Stimulated activated naive CD8-positive, alpha-beta T cell treated with anti-CD3 and anti-CD28 coated beads, Interleukin-15, Interleukin-2, amounts not matched to agents 100 ng/mL and 50 ng/mL, for 24 hours (primary cell): ENCODE results near the gene GZMM.

Experiments used
- H3K27ac Mint-ChIP-seq: one replicate; pipeline ENCODE4 v1.8.0; 2021; ENCODE audit warnings: mild to moderate bottlenecking, mixed read lengths
- H3K27me3 Mint-ChIP-seq: one replicate; pipeline ENCODE4 v1.8.0; 2021; ENCODE audit warnings: mixed read lengths
- H3K36me3 Mint-ChIP-seq: one replicate; pipeline ENCODE4 v1.8.0; 2021; ENCODE audit warnings: low read depth, mixed read lengths
- H3K4me1 Mint-ChIP-seq: one replicate; pipeline ENCODE4 v1.8.0; 2021; ENCODE audit warnings: low read depth, mixed read lengths
- H3K4me3 Mint-ChIP-seq: one replicate; pipeline ENCODE4 v1.8.0; 2021; ENCODE audit warnings: mild to moderate bottlenecking, mixed read lengths
- H3K9me3 Mint-ChIP-seq: one replicate; pipeline ENCODE4 v1.8.0; 2021; ENCODE audit warnings: mixed read lengths

The GZMM gene

DNA sequence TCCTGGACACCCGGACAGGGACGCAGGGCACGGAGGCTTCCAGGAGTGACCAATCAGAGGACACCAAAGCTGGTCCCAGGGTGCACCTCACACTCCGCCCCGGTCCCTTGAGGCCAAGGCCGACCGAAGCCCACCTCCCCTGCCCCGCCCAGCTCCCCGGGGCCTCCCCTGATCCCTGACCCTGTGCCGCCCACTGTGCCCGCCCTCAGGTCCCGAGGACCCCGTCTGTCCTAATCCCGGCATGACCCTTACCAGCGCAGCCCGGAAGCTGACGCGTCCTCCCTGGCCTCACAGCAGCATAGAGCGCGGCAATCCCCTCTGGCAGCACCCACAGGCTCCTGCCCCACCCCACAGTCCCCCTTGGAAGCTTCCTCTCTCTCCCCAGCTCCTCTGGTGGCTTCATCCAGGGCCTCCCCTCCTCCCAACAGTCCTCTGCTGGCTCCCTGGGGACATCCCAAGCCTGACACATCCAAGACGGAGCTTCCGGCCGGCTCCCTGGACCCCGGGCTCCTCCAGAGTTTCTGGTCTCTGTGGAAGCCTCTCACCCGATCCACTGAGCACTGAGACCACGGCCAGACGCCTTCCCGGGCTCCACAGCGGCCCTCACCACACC lies 19.7 kb upstream of the GZMM start:
- Mint-ChIP-seq H3K4me3 (no peak overlapping the region), H3K36me3 (no peaks in the 10 kb centered on the region), H3K9me3 (no peaks in the 10 kb centered on the region), H3K27ac (no peak overlapping the region), H3K4me1 (no peaks in the 10 kb centered on the region), H3K27me3 (peaks cover 7% of the 10 kb centered on the region)

DNA sequence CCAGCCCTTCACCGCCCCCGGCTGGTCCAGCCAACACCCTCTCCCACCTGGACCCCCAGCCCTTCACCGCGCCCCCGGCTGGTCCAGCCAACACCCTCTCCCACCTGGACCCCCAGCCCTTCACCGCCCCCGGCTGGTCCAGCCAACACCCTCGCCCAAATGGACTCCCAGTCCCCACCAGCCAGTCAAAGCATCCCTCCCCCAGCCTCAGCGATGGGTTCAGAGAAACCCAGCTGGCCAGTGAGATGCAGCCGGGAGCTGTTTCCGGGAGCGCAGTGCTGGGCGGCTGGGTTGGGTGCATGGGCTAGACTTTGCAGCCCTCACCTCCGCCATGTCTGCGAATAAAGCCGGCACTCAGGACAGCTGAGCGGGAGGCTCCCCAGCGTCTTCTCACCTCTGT lies 18.8 kb upstream of the GZMM start:
- Mint-ChIP-seq H3K4me1 (peaks cover under 1% of the 10 kb centered on the region), H3K36me3 (no peaks in the 10 kb centered on the region), H3K4me3 (no peak overlapping the region), H3K27ac (no peak overlapping the region), H3K27me3 (peaks cover 7% of the 10 kb centered on the region), H3K9me3 (no peaks in the 10 kb centered on the region)

DNA sequence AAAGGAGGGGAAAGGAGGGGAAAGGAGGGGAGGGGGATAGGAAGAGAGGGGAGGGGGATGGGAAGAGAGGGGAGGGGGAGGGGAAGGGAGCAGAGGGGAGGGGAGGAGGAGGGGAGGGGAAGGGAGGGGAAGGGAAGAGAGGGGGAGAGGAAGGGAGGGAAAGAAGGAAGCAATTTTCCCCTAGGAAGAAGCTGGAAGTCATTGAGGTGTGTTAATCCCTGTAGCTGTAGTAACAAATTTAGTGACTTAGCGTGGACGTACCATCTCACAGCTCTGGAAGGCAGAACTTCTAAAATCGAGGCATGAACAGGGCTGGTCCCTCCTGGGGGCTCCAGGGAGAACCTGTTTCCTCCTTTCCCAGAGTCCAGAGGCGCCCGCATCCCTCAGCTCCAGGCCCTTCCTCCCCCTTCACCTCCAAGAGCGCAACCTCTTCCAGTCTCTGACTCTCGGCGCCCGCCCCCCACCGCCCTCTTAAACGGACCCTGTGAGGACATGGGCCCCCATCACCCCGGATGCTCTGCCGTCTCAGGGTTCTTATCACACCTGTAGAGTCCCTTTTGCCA lies 17.9 kb upstream of the GZMM start:
- Mint-ChIP-seq H3K4me1 (peaks cover 10% of the 10 kb centered on the region), H3K36me3 (no peaks in the 10 kb centered on the region), H3K9me3 (no peaks in the 10 kb centered on the region), H3K4me3 (no peak overlapping the region), H3K27ac (no peak overlapping the region), H3K27me3 (peaks cover 7% of the 10 kb centered on the region)

DNA sequence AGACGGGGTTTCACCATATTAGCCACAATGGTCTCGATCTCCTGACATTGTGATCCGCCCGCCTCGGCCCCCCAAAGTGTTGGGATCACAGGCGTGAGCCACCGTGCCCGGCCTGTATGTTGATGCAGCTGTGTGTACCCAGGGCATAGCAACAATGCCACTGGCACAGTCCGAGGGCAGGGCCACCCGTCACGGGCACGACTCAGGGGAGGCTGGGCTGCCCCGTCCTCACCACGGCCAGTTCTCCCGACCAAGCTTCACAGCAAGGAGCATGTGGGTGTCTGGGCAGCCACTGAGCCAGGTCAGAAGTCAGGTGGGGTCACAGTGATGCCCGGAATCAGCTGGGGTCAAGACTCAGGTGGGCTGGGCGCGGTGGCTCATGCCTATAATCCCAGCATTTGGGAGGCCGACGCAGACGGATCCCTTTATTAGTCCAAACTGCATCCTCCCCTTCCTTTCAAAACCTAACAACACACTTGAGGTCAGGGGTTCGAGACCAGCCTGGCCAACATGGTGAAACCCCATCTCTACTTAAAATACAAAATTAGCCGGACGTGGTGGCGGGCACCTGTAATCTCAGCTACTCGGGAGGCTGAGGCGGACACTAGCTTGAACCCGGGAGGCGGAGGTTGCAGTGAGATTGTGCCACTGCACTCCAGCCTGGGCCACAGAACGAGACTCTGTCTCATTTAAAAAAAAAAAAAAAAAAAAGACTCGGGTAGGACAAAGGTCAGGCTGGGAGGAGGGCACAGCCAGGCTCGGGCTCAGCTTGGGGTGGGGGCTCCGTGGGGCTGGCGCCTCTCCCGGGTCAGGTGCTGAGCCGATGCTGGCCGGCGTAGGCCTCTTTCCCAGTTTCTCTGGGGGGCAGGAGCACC lies 13.5 kb upstream of the GZMM start:
- Mint-ChIP-seq H3K9me3 (no peaks in the 10 kb centered on the region), H3K36me3 (no peaks in the 10 kb centered on the region), H3K27ac (peak overlapping the region; percentile 87), H3K4me3 (peak overlapping the region; percentile 85), H3K4me1 (peaks cover 30% of the 10 kb centered on the region), H3K27me3 (peaks cover 7% of the 10 kb centered on the region)

DNA sequence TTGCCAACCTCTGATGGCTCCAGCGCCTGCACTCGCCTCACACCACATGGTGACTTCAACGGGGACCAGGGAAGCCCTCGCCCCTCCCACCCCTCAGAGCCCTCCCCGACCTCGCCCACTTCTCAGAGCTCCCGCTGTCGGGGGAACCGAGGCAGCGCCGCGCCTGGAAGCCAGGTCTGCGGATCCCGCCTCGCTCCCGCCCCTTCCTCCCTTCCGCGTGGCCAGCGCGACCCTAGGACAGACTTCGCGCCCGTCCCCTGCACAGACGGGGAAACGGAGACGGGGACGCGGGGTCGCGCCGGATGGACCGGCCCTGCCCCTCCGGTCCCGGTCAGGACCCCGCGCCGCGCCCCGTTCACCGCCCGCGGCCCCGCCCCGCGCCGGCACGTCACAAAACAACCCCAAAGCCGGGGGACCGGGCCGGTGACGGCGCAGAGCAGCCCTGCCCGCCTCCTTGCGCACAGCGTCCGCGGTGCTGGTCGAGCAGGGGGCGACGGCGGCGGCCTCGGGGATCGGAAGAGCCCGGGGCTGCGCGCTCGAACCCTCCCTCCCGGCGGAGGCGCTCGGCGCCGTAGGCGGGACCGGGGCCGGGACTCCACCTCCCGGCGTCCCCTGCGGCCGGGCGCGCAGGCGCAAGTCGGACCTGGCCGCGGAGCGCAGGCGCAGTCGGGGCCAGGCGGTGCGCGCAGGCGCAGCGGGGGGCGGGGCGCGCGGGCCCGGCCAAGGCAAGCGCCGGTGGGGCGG lies 12.7 kb upstream of the GZMM start:
- H3K27me3 Mint-ChIP-seq: peaks cover 7% of the 10 kb centered on the region
- no peaks in the 10 kb centered on the region for H3K9me3 Mint-ChIP-seq
- H3K4me1 Mint-ChIP-seq: peaks cover 30% of the 10 kb centered on the region
- peak overlapping the region; percentile 85 for H3K4me3 Mint-ChIP-seq
- H3K36me3 Mint-ChIP-seq: no peaks in the 10 kb centered on the region
- peak overlapping the region; percentile 87 for H3K27ac Mint-ChIP-seq

DNA sequence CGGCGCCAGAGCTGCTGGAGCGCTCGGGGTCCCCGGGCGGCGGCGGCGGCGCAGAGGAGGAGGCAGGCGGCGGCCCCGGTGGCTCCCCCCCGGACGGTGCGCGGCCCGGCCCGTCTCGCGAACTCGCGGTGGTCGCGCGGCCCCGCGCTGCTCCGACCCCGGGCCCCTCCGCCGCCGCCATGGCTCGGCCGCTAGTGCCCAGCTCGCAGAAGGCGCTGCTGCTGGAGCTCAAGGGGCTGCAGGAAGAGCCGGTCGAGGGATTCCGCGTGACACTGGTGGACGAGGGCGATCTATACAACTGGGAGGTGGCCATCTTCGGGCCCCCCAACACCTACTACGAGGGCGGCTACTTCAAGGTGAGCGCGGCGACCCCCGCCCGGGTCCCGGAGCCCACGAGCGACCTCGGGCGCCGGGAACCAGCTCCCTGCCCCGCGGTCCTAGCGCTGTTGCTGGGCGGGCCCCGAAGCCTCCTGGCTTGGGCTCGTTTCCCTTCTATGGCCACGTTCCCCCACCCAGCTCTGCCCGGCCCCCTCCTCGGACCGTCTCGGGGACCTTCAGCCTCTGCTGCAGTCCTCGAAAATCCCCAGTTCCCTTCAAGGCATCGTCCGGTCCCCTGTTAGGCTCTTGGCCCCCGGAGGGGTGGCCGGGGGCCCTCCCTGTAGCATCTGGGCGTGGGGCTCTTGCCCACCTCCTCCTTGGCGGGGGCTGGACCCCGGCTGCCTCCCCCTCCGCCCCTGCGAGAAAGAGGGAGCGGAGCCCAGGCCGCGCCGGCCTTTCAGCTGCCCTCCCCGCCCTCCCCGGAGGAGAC lies 11.9 kb upstream of the GZMM start, which contains the start of gene CDC34:
Gene CDC34 (plus strand): TSS at position 8 of the 808 bp plus-strand sequence. CDS start 172 bp downstream, at position 180.
- H3K4me1 Mint-ChIP-seq: peaks cover 30% of the 10 kb centered on the region
- no peaks in the 10 kb centered on the region for H3K9me3 Mint-ChIP-seq
- H3K4me3 Mint-ChIP-seq: peak within 1 kb of the TSS; percentile 90
- H3K27ac Mint-ChIP-seq: peak within 1 kb of the TSS; percentile 87
- H3K36me3 Mint-ChIP-seq: no peaks in the 10 kb centered on the region
- peaks cover 4% of the 10 kb centered on the region for H3K27me3 Mint-ChIP-seq

DNA sequence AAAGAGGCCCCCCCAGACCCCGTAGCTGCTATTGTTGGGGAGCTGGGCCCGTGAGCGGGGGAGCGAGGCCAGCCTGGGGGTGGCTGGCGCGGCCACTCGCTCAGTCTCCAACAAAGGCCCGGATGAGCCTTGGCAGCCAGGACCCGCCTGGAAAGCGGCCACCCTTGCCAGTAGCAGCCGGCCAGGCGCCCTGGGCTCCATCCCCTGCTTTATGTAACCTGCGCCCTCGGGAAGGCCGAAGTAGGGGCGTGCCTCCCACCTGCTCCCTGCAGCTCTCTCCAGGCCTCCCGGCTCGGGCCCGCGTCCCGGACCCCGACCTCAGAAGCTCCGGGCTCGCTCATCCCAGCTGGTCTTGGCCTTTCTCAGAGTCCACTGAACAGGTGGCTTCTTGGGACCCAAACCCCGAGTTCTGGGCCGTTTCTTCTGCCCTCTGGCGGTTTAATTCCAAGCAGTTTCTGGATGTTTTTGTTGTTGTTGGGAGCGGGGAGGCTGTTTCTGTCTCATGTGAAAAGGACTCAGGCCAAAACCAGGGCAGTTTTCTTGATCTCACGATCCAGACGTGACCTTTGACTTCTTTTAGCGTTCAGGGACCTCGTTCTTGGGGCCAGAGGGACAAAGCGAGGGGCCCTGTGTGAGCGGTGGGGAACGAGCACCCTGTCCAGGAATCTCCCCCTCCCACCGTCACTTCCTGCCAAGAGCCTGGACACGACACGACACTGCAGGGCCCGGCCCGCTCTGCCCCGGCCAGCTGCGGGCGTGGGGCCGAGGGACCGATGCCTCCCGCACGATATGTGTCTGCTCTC lies 11.1 kb upstream of the GZMM start:
- peak overlapping the region; percentile 90 for H3K4me3 Mint-ChIP-seq
- no peaks in the 10 kb centered on the region for H3K36me3 Mint-ChIP-seq
- H3K4me1 Mint-ChIP-seq: peaks cover 30% of the 10 kb centered on the region
- H3K27me3 Mint-ChIP-seq: peaks cover 4% of the 10 kb centered on the region
- peak overlapping the region; percentile 78 for H3K27ac Mint-ChIP-seq
- H3K9me3 Mint-ChIP-seq: no peaks in the 10 kb centered on the region

DNA sequence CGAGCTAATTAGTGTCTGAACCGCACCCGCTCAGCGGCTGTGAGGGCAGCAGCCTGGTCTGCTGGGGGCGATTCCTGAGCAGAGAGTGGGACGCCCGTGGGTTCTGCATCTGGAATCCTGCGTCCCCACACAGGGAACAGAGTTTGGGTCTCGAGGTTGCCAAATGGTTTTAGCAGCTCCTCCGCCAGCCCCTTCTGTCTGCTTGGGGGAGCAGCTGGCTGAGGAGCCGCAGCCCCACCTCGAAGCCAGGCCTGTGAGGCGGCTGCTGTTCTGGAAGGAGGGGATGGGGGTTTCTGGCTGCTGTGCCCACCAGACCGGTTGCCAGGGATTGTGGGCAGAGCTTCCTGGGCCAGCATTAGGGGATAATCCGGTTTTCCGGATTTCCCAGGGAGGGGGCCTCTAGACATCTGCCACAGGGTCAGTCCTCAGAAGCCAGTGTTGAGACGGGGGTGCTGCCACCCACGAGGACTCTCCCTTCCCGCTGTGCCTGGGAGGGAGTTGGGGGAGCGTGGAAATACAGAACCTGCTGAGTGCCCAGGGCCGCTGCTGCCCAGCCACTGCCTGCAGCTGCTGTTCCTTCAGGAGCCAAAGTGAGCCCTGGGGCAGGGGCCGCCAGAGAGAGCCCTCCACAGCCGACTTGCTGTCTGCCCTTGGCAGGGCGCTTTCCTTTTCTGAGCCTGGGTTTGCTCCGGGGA lies 10.3 kb upstream of the GZMM start:
- H3K4me1 Mint-ChIP-seq: peaks cover 30% of the 10 kb centered on the region
- H3K9me3 Mint-ChIP-seq: no peaks in the 10 kb centered on the region
- H3K27me3 Mint-ChIP-seq: peaks cover under 1% of the 10 kb centered on the region
- peaks cover 7% of the 10 kb centered on the region for H3K36me3 Mint-ChIP-seq
- H3K4me3 Mint-ChIP-seq: peak overlapping the region; percentile 90
- H3K27ac Mint-ChIP-seq: no peak overlapping the region

DNA sequence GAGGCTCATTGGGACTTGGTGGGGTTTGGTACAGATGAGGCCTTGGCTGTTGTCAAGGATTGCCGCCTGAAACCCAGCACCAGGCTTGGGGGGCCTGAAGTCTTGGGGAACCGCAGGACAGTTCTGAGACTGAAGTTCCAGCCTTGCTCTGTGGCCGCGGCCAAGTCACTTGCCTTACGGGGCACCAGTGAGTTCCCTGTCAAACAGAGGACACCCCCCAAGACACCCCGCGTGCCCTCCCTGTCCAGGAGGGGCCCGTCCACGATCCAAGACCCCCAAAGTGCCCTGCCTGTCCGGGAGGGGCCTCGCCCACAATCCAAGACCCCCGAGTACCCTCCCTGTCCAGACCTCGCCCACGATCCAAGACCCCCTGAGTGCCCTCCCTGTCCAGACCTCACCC lies 9.8 kb upstream of the GZMM start:
- Mint-ChIP-seq H3K36me3 (peaks cover 7% of the 10 kb centered on the region), H3K9me3 (no peaks in the 10 kb centered on the region), H3K4me3 (peak overlapping the region; percentile 43), H3K27me3 (no peaks in the 10 kb centered on the region), H3K27ac (no peak overlapping the region), H3K4me1 (peaks cover 30% of the 10 kb centered on the region)

DNA sequence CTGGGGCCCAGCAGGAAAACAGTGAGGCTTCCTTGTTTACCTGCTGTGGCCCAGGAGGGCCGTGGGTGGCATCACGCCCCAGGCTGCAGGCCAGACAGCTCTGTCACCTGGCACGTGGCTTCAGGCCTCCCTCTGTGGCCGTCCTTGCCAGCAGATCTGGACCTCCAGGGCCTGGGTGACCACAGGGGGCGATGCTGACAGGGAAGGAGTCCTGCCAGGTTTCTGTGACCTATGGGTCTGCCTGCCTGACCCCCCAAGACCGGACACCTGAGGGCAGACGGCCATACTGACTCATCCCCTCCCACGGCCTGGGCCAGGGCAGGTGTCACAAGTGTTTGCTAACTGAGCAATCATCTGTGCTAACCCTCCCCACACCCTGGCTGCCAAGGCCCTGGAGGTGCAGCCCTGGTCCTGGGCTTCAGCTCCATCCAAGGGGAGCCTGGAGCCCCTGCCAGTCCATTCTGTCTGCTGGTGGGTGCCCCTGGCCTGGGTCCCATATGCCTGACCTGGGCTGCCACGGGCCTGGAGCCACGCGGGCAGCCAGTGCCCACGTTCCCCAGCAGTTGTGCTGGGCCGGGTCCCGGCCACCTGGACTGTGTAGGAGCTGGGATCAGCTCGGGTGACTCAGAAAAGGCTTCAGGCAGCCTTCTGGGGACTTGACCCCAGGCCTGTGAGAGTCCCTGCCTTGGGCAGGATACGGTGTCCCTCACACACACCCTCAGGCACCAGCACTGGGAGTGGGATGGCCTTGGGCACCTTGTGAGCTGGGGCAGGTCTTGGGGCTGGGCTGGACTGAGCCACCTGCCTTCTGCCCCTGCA lies 8.6 kb upstream of the GZMM start:
- no peaks in the 10 kb centered on the region for H3K9me3 Mint-ChIP-seq
- peaks cover 27% of the 10 kb centered on the region for H3K4me1 Mint-ChIP-seq
- H3K36me3 Mint-ChIP-seq: peaks cover 7% of the 10 kb centered on the region
- H3K27me3 Mint-ChIP-seq: no peaks in the 10 kb centered on the region
- no peak overlapping the region for H3K27ac Mint-ChIP-seq
- H3K4me3 Mint-ChIP-seq: no peak overlapping the region

DNA sequence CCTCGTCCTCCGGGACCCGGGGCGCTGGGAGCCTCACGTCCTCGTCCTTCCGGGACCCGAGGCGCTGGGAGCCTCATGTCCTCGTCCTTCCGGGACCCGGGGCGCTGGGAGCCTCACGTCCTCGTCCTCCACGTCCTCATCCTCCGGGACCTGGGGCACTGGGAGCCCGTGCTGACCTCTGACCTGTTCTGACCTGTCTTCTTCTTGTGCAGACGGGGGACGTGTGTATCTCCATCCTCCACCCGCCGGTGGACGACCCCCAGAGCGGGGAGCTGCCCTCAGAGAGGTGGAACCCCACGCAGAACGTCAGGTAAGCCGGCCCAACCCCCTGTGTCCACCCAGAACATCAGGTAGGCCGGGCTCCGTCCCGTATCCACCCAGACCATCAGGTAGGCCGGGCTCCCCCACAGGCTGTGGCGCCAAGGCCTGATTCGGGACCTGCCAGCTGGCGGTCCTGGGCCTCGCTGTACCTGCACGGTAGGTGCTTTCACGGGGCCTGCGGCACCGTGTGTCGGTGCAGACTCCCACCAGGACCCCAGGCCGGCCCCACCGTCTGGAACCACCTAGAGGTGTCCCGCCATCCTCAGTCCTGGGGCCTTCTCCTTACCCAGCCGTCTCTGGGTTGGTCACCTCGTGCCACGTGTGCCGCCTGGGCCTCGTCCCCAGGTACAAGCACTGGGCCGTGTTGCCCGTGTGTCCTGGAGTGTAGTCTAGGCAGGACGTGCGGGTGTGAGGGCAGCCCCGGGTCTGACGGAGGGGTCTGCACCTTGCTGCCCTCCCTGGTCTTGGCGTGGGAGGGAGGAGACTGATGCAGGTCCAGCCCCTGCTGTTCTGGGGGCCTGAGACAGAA lies 7.6 kb upstream of the GZMM start:
- peaks cover 19% of the 10 kb centered on the region for H3K4me1 Mint-ChIP-seq
- no peak overlapping the region for H3K4me3 Mint-ChIP-seq
- no peaks in the 10 kb centered on the region for H3K27me3 Mint-ChIP-seq
- H3K36me3 Mint-ChIP-seq: peaks cover 7% of the 10 kb centered on the region
- H3K27ac Mint-ChIP-seq: no peak overlapping the region
- no peaks in the 10 kb centered on the region for H3K9me3 Mint-ChIP-seq

DNA sequence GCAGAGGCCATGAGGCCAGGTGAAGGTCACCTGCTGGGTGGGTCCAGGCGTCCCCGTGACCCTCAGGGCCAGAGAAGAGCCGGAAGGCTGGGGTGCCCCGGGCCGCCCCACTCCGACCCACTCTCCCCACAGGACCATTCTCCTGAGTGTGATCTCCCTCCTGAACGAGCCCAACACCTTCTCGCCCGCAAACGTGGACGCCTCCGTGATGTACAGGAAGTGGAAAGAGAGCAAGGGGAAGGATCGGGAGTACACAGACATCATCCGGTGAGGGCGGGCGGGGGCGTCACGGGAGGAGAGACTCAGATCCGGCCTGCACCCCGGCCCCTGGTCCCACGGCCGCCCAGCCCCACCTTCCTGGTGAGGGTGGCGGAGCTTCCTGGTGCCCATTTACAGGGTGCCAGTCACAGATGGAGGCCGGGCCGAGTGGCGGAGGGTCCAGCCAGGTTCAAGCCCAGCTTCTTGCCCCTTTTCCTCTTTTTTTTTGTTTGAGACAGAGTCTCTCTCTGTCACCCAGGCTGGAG lies 6.9 kb upstream of the GZMM start:
- Mint-ChIP-seq H3K27me3 (no peaks in the 10 kb centered on the region), H3K27ac (no peak overlapping the region), H3K4me1 (peaks cover 19% of the 10 kb centered on the region), H3K9me3 (no peaks in the 10 kb centered on the region), H3K36me3 (peaks cover 7% of the 10 kb centered on the region), H3K4me3 (no peak overlapping the region)
